AG09319 (cell line): Measurements from ENCODE around the gene ATCAY.
"Not testable (repeated sequence)": the region's sequence is repeated elsewhere in the genome, so short reads cannot be mapped to it uniquely, and the experiment has no call there.

Experiments used
- DNase-seq: peaks from one replicate; pipeline ENCODE4 v3.0.0-alpha.2; 2010; ENCODE audit warnings: low read depth; ENCODE audit errors: extremely low read depth
- TF ChIP-seq, protein P1 (sequence below): IDR thresholded peaks from 2 replicates; pipeline ENCODE4 v1.5.1; 2011; ENCODE audit warnings: low read depth, mild to moderate bottlenecking, inconsistent platforms, low read length, moderate library complexity

ATCAY gene

GRCh38 chr19:3954107-3954506 lies 73.6 kb downstream of the ATCAY start:
- TF ChIP-seq, protein P1, sequence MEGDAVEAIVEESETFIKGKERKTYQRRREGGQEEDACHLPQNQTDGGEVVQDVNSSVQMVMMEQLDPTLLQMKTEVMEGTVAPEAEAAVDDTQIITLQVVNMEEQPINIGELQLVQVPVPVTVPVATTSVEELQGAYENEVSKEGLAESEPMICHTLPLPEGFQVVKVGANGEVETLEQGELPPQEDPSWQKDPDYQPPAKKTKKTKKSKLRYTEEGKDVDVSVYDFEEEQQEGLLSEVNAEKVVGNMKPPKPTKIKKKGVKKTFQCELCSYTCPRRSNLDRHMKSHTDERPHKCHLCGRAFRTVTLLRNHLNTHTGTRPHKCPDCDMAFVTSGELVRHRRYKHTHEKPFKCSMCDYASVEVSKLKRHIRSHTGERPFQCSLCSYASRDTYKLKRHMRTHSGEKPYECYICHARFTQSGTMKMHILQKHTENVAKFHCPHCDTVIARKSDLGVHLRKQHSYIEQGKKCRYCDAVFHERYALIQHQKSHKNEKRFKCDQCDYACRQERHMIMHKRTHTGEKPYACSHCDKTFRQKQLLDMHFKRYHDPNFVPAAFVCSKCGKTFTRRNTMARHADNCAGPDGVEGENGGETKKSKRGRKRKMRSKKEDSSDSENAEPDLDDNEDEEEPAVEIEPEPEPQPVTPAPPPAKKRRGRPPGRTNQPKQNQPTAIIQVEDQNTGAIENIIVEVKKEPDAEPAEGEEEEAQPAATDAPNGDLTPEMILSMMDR, result no peak
- DNase-seq, result no peak

- DNase-seq, result not testable (repeated sequence)
These were observed 74.8 kb downstream of the ATCAY start for GRCh38 chr19:3955276-3955675.

DNA sequence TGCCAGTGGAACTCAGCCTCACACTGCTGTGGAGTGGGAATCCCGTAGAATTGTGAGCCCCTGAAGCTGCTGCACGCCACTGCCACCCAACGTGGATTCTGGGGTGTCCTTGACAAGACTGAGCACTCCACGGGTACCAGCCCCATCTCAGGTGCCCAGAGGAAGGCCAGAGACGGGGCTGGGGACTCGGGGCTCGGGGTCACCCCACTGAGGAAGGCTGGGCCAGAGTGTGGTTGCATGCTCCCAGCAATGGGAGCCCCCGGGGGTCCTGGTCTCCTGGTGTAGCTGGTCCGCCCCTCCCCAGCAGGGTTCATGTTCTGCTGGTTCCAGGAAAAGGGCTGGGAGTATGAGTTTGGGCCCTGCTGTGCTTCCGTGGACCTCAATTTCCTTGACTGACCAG lies 75.2 kb downstream of the ATCAY start:
- TF ChIP-seq, protein P1, result no peak
- no peak for DNase-seq

DNA sequence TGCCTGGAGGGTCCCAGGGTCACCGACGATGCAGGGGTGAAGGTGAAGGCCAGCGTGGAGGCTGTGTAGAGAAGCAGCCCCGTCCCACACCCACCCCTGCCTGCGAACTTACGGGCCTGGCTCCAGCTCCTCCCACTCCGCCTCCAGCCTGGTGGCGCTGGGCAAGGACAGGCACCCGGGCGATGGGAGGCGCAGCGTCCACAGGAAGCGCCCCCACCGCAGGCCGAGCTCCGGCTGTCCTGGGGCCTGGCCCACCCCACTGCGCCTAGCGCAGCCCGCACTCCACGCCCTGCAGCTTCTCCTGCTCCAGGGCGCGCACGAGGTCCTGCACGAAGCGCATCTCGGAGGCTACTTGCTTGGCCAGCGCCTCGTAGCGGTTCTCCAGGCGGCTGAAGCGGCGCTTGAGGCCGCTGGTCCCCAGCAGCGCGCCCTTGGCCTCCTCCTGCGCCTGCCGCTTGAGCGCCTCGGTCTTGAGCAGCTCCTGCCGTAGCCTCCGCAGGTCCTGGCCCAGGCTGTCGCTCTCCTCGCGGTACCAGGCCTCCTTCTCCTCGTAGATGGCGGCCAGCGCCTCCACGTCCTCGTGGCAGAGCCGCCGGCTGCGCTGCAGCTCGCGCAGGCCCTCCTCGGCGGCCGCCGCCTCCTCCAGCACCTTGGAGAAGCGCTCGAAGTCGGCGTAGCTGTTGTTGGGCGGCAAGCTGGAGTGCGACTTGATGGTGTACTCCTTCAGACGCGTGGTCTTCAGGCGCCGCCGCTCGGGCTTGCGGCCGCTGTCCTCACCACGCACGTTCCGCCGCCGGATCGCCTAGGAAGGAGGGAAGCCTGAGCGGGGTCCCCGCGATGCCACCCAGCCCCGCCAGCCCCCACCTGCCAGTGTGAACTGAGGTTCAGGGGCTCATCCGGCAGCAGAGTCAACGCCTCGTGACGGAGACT lies 78.6 kb downstream of the ATCAY start:
- no peak for DNase-seq
- TF ChIP-seq, protein P1, result no peak

GRCh38 chr19:3959766-3960131 lies 79.3 kb downstream of the ATCAY start:
- TF ChIP-seq, protein P1, result no peak
- DNase-seq, result no peak

DNA sequence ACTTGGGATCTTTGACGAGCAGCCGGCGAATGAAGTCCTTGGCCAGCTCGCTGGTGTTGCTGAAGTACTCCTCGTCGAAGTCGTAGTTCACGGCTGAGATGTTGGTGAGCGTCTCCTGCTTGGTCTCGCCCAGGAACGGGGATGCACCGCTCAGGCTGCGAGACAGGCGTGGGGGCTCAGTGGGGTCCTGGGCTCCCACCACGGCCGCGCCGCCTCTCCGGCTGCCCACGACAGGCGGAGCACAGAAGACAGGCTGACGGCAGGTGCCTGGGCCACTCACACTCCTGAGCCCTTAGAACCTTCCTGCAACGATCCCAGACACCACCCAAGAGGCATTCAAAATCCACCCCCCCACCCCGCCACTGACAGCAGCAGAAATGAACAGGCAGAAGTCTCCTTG lies 80.5 kb downstream of the ATCAY start:
- no peak for DNase-seq
- TF ChIP-seq, protein P1, result no peak

GRCh38 chr19:3963458-3964255 lies 83.2 kb downstream of the ATCAY start:
- DNase-seq, result no peak
- TF ChIP-seq, protein P1, result no peak
